ENCODE results near the gene C5orf46.
"Not testable (repeated sequence)": the region's sequence is repeated elsewhere in the genome, so short reads cannot be mapped to it uniquely, and the experiment has no call there.

The C5orf46 gene

GRCh38 chr5:147906326-147907095 lies at the start of gene C5orf46:
Gene C5orf46 (minus strand): TSS chr5:147906538. CDS start chr5:147906501, 37 bp downstream.
- H3K36me3 Mint-ChIP-seq, result no peaks in the 10 kb centered on the region
- DNase-seq (ENCODE audit: low spot score in 2 of 2) (no peak), ATAC-seq (peak; percentile 21)
- no peak within 1 kb of the TSS for H3K27ac Mint-ChIP-seq
- H3K9me3 Mint-ChIP-seq, result no peaks in the 10 kb centered on the region
- no peak within 1 kb of the TSS for H3K4me3 Mint-ChIP-seq
- no peaks in the 10 kb centered on the region for H3K4me1 Mint-ChIP-seq

- Mint-ChIP-seq H3K4me1 (no peaks in the 10 kb centered on the region), H3K27ac (no peak overlapping the region), H3K36me3 (no peaks in the 10 kb centered on the region), H3K4me3 (no peak overlapping the region), H3K9me3 (no peaks in the 10 kb centered on the region)
- DNase-seq (ENCODE audit: low spot score in 2 of 2) (no peak), ATAC-seq (no peak)
Measured at GRCh38 chr5:147954971-147955370, 48.6 kb upstream of the C5orf46 start.

DNA sequence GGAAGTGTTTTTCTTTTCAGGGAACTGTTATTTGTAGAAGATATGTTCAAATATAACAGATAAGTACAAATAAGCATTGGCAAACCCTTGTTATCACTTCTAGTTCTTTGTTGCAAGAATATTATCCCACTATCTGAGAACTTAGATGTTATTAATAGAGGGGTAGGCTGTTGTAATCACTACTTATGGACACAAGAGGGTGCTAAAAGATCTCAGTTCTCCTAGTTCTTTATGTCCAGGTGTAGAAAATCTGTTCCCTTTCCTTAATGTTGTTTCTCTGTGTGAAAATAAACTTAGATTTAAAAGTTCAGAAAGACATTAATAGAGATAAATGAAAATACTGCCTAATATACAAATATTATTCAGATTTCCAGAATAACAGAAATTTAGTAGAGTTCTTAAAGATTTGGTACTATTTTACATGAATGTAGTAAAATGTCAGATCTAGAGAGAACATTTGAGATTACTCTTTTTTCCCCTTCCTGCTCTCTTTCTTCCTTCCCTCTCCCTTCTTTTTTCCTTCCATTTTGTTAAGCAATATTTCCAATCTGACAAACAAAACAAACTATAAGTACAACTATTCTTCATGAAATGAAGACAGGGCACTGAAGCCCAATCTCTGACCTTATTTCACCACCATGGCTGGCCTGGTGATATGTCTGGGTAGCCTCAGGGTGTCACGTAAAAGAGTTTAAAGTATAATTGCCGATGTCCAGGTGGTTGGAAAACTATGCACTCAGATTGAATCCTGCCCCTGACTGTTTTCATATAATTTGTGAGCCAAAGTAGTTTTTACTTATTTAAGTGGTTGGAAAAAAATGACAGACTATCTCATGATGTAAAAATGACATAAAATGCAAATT lies 43.6 kb upstream of the C5orf46 start:
- Mint-ChIP-seq H3K4me3 (no peak overlapping the region), H3K36me3 (no peaks in the 10 kb centered on the region), H3K27ac (no peak overlapping the region), H3K9me3 (no peaks in the 10 kb centered on the region), H3K4me1 (no peaks in the 10 kb centered on the region)
- DNase-seq (ENCODE audit: low spot score in 2 of 2) (no peak), ATAC-seq (no peak)

- not testable (repeated sequence) for H3K4me1 Mint-ChIP-seq; DNase-seq (ENCODE audit: low spot score in 2 of 2); H3K27ac Mint-ChIP-seq; H3K36me3 Mint-ChIP-seq; ATAC-seq; H3K9me3 Mint-ChIP-seq; H3K4me3 Mint-ChIP-seq
Measured at GRCh38 chr5:147946658-147947274, 40.4 kb upstream of the C5orf46 start.

DNA sequence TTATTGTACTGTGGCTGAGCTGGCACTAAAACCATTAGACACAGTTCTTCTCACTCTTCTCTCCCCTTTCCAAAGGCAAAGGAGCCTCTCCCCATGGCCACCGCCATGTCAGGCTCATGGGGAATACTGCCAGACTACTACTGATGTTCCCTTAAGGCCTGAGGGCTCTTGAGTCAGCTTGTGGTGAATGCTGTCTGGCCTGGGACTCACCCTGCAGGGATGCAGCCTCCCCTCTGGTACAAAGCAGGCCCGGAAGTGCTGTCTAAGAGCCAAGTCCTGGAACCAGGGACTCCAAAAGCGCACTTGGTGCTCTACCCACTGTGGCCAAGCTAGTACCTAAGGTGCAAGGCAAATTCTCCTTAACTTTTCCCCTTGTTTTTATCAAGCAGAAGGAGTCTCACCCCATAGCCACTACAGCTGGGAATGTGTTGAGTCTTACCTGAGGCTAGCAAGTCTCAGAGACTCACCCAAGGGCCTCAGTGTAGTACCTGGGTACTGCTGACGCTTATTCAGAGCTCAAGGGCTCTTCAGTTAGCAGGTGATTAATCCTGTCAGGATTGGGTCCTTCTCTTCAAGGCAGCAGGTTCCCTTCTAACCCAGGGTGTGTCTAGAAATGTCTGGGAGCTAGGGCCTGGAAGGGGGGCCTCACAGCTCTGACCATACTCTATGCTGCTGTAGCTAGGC lies 33.2 kb upstream of the C5orf46 start:
- H3K36me3 Mint-ChIP-seq, result no peaks in the 10 kb centered on the region
- H3K4me1 Mint-ChIP-seq, result no peaks in the 10 kb centered on the region
- no peak overlapping the region for H3K27ac Mint-ChIP-seq
- ATAC-seq (peak; percentile 16), DNase-seq (ENCODE audit: low spot score in 2 of 2) (no peak)
- no peak overlapping the region for H3K4me3 Mint-ChIP-seq
- H3K9me3 Mint-ChIP-seq, result no peaks in the 10 kb centered on the region

GRCh38 chr5:147935032-147935431 lies 28.7 kb upstream of the C5orf46 start:
- Mint-ChIP-seq H3K9me3 (no peaks in the 10 kb centered on the region), H3K27ac (no peak overlapping the region), H3K4me1 (no peaks in the 10 kb centered on the region), H3K4me3 (no peak overlapping the region), H3K36me3 (no peaks in the 10 kb centered on the region)
- DNase-seq (ENCODE audit: low spot score in 2 of 2) (no peak), ATAC-seq (no peak)

- H3K27ac Mint-ChIP-seq, result no peak overlapping the region
- DNase-seq (ENCODE audit: low spot score in 2 of 2), result no peak
- H3K4me1 Mint-ChIP-seq, result no peaks in the 10 kb centered on the region
- no peaks in the 10 kb centered on the region for H3K36me3 Mint-ChIP-seq
- H3K9me3 Mint-ChIP-seq, result peaks cover 4% of the 10 kb centered on the region
- H3K4me3 Mint-ChIP-seq, result no peak overlapping the region
- no peak for ATAC-seq
Measured at GRCh38 chr5:147930769-147931168, 24.4 kb upstream of the C5orf46 start.

DNA sequence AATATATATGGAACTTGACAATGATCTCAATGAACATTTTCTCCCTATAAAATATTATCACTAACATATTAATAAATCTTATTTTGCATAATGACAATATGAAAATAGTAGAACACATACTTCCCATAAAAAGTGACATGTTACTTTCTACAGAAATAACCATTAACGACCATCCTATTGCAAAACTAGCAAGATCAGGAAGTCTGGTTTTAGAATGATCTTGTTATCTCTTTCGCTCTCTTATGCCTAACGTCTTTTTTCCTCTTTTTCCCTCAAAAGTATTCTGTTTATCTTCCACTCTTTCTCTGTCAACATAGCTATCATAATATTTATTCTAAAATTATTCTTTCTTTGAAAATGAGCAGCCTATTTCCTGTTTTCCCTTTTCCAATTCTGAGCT lies 21.6 kb upstream of the C5orf46 start:
- Mint-ChIP-seq H3K27ac (no peak overlapping the region), H3K9me3 (peaks cover 4% of the 10 kb centered on the region), H3K4me1 (no peaks in the 10 kb centered on the region), H3K36me3 (no peaks in the 10 kb centered on the region), H3K4me3 (no peak overlapping the region)
- no peak for ATAC-seq
- no peak for DNase-seq (ENCODE audit: low spot score in 2 of 2)

- Mint-ChIP-seq H3K36me3 (no peaks in the 10 kb centered on the region), H3K4me3 (no peak overlapping the region), H3K27ac (no peak overlapping the region), H3K4me1 (no peaks in the 10 kb centered on the region), H3K9me3 (peaks cover 4% of the 10 kb centered on the region)
- ATAC-seq (no peak), DNase-seq (ENCODE audit: low spot score in 2 of 2) (no peak)
Measured at GRCh38 chr5:147925020-147925419, 18.7 kb upstream of the C5orf46 start.

- Mint-ChIP-seq H3K4me1 (no peaks in the 10 kb centered on the region), H3K9me3 (no peaks in the 10 kb centered on the region), H3K36me3 (no peaks in the 10 kb centered on the region), H3K4me3 (no peak overlapping the region), H3K27ac (no peak overlapping the region)
- DNase-seq (ENCODE audit: low spot score in 2 of 2) (no peak), ATAC-seq (no peak)
Measured at GRCh38 chr5:147921136-147921535, 14.8 kb upstream of the C5orf46 start.

GRCh38 chr5:147920420-147921030 lies 14.2 kb upstream of the C5orf46 start:
- Mint-ChIP-seq H3K9me3 (no peaks in the 10 kb centered on the region), H3K36me3 (no peaks in the 10 kb centered on the region), H3K4me1 (no peaks in the 10 kb centered on the region), H3K4me3 (no peak overlapping the region), H3K27ac (no peak overlapping the region)
- ATAC-seq (peak; percentile 32), DNase-seq (ENCODE audit: low spot score in 2 of 2) (no peak)

DNA sequence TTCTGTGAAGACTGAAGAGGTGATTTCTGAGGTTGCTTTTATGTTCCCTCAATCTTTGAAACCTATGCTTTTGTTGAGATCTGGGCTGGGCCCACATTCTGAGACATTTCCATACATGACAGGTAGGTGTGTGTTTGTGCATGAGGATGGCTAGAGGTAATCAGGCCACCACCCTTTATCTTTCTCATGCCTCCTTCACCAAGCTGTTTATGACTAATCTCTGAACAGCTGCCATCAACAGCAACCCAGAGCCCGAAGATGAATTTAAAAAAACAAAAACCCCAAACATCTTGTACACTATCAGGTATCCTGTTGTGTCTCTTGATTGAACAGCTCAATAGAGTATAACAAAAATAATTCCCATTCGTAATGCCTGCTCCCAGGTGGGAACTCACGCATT lies 12.6 kb upstream of the C5orf46 start:
- no peak overlapping the region for H3K27ac Mint-ChIP-seq
- ATAC-seq, result no peak
- H3K9me3 Mint-ChIP-seq, result no peaks in the 10 kb centered on the region
- no peak for DNase-seq (ENCODE audit: low spot score in 2 of 2)
- H3K36me3 Mint-ChIP-seq, result no peaks in the 10 kb centered on the region
- no peak overlapping the region for H3K4me3 Mint-ChIP-seq
- H3K4me1 Mint-ChIP-seq, result no peaks in the 10 kb centered on the region

GRCh38 chr5:147918101-147918685 lies 11.9 kb upstream of the C5orf46 start:
- no peak for DNase-seq (ENCODE audit: low spot score in 2 of 2)
- no peak for ATAC-seq
- H3K36me3 Mint-ChIP-seq, result no peaks in the 10 kb centered on the region
- no peaks in the 10 kb centered on the region for H3K4me1 Mint-ChIP-seq
- H3K27ac Mint-ChIP-seq, result no peak overlapping the region
- no peaks in the 10 kb centered on the region for H3K9me3 Mint-ChIP-seq
- H3K4me3 Mint-ChIP-seq, result no peak overlapping the region

DNA sequence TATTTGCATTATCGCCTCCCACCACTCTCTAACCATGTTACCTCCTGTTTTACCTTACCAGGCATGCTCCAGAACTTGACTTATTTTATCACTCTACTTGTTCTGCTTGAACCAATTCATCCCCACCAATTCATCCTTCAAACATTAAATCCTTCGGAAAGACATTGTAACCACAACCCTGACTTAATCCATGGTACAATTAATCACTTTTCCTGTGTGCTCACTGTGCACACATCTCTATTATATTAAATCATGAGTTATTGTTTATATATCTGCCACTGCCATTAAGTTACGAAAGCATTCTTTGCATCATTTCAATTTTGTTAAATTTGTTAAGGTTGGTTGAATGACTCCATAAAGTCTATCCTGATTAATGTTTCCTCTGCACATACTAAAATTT lies 7.4 kb upstream of the C5orf46 start:
- no peaks in the 10 kb centered on the region for H3K9me3 Mint-ChIP-seq
- H3K4me1 Mint-ChIP-seq, result no peaks in the 10 kb centered on the region
- no peak overlapping the region for H3K4me3 Mint-ChIP-seq
- no peak for DNase-seq (ENCODE audit: low spot score in 2 of 2)
- H3K27ac Mint-ChIP-seq, result no peak overlapping the region
- no peak for ATAC-seq
- H3K36me3 Mint-ChIP-seq, result no peaks in the 10 kb centered on the region
